Kidney epithelial cell (primary cell): ENCODE measurements around the gene PGBD5. TPM values are rescaled to one million over a fixed set of nuclear protein-coding genes. Genes with fewer than 3 reads are reported as not detected.

Experiments
- DNase-seq: peaks from one replicate; pipeline ENCODE4 v3.0.0-alpha.2; 2010; ENCODE audit warnings: low read depth
- H3K27me3 ChIP-seq: 2 replicates; pipeline ENCODE4 v1.6.0; 2011; ENCODE audit warnings: low read length; ENCODE audit not compliant: control insufficient read depth, insufficient read depth
- H3K36me3 ChIP-seq: 2 replicates; pipeline ENCODE4 v1.5.1; 2011; ENCODE audit warnings: low read length; ENCODE audit not compliant: control insufficient read depth, insufficient read depth
- H3K4me3 ChIP-seq: 2 replicates; pipeline ENCODE4 v1.5.1; 2011; ENCODE audit warnings: low read depth, mild to moderate bottlenecking, control low read depth, low read length
- total RNA-seq: library from RNA; depleted of rRNA; stranded (reverse); fragments of >200 nt; gene quantifications from 2 replicates; pipeline ENCODE4 v1.2.3, GENCODE V29; 2015
- TF ChIP-seq, protein P1 (sequence below): IDR thresholded peaks from 2 replicates; pipeline ENCODE4 v1.5.1; 2011; ENCODE audit warnings: mild to moderate bottlenecking, moderate library complexity, low read length, control low read depth, inconsistent platforms; ENCODE audit not compliant: insufficient read depth, poor library complexity, severe bottlenecking

PGBD5 gene
- total RNA-seq, 1 donor from 2014 or later: 54.0 TPM

DNA sequence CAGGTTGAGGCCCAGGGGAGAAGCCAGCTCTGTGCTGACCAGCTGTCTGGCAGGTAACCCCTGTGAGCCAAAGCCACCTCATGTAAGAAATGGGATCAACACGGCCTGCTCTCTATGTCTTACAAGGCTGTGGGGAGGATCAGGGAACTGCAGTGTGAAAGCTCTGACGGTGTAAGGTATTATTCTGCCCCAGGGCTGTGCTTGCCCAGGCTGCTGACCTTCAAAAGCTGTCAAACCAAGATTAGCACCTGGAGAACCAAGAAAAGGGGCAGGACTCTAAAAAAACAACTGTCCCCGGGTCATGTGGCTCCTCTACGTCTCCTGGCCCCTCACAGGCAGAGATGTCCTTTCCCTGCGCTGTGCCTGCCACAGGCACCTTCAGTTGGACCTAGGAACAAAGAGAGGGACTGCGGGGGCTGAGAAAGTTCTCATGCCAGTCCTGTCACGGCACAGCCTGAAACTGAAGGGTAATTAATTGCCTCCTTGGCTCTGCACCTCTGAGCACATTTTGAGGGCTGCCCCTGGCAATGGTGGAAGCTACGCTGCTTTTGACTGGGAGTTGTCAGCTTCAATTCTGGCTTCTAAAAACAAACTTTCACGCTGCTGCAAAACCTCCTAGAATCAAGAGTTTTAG is 77.6 kb downstream of the PGBD5 start:
- no peak overlapping the region for H3K4me3 ChIP-seq
- no peak for DNase-seq
- no peaks in the 10 kb centered on the region for H3K36me3 ChIP-seq
- TF ChIP-seq, protein P1, sequence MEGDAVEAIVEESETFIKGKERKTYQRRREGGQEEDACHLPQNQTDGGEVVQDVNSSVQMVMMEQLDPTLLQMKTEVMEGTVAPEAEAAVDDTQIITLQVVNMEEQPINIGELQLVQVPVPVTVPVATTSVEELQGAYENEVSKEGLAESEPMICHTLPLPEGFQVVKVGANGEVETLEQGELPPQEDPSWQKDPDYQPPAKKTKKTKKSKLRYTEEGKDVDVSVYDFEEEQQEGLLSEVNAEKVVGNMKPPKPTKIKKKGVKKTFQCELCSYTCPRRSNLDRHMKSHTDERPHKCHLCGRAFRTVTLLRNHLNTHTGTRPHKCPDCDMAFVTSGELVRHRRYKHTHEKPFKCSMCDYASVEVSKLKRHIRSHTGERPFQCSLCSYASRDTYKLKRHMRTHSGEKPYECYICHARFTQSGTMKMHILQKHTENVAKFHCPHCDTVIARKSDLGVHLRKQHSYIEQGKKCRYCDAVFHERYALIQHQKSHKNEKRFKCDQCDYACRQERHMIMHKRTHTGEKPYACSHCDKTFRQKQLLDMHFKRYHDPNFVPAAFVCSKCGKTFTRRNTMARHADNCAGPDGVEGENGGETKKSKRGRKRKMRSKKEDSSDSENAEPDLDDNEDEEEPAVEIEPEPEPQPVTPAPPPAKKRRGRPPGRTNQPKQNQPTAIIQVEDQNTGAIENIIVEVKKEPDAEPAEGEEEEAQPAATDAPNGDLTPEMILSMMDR: no peak
- no peaks in the 10 kb centered on the region for H3K27me3 ChIP-seq

DNA sequence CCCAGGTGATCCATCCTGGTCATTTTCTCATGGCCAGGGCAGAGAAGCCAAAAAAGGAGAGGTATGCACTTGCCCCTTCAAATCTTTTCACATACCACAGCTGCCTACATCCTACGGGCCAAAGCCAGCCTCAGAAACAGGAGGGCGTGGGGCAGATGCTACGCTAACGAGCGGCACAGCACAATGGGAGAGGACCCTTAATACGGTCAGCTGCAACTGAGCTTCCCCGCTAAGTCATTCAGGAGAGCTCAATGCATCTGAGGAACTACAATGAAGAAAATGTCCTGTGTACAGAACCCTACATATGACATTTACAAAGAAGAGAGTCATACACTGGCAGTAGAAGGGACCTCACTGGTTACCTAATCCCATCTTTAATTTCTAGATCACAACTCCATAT is 78.2 kb downstream of the PGBD5 start:
- no peak for DNase-seq
- TF ChIP-seq, protein P1: no peak
- no peak overlapping the region for H3K4me3 ChIP-seq
- no peaks in the 10 kb centered on the region for H3K27me3 ChIP-seq
- no peaks in the 10 kb centered on the region for H3K36me3 ChIP-seq

DNA sequence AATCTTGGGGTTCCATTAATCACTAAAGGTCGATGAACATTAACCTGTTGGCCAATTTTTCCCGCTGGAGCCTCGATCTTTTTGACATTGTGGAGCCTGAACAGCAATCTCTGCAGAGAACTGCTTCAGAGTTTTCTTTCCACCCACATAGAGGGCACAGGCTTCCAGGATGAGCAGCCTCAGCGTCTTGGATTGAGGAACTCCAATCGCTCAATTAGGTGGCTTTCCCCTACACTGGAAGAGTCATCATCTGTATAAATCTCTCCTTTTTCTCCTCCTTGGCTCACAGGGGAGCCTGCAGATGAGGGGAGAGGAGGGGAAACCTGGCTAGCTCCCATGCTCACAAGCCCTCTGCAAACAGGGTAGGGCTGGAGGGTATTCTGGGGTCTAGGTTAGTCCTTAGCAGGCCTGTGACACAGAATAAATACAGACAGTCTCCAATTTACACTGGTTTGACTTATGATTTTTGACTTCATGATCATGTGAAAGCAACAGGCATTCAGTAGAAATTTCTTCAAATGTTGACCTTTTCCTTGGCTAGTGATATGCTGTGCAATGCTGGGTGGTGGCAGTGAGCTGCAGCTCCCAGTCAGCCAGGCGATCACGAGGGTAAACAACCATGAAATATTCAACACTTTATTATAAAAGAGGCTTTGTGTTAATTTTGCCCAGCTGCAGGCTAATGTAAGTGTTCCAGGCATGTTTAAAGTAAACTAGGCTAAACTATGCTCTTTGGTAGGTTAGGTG is 80.8 kb downstream of the PGBD5 start:
- no peaks in the 10 kb centered on the region for H3K36me3 ChIP-seq

DNA sequence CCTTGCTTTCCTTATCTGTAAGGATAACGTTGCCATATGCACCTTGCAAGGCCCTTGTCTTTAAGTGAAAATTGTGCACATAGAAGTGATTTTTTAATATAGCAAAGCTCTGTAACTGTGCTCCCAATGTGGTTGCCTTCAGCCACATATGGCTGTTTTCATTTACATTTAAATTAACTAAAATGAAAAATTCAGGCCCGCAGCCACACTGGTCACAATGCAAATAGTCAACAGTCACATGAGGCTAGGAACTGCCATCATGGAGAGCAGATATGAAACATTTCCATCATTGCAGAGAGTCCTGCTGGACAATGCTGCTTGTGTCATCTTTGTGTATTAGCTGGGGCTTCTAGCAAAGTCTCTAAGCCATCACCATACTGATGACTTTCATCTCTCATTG is 83.4 kb downstream of the PGBD5 start:
- Histone ChIP-seq H3K27me3 (no peaks in the 10 kb centered on the region), H3K36me3 (no peaks in the 10 kb centered on the region), H3K4me3 (no peak overlapping the region)
- DNase-seq: no peak
- TF ChIP-seq, protein P1: no peak

More for the DNA sequence above, 80.8 kb downstream of the PGBD5 start:
- DNase-seq: no peak
- Histone ChIP-seq H3K4me3 (no peak overlapping the region), H3K27me3 (no peaks in the 10 kb centered on the region)
- TF ChIP-seq, protein P1: no peak

DNA sequence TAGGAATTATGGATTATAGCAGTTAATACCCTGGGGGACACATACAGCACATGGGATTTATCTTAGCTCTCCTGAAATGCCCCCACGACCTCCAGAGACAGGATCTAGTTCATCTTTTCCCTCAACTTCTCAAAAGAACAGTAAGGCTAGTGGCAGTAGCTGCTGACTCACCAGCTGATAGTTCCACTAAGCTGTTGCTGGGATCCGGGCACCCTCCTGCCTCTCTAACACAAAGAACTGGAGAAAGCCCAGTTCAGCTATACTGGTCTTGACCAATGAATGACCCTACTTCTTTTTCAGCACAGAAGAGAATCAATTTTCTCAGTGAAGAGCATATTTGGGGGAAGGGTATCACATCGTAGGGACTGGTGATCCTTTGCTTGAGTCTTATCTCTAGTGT is 84.1 kb downstream of the PGBD5 start:
- DNase-seq: no peak
- H3K36me3 ChIP-seq: no peaks in the 10 kb centered on the region
- H3K4me3 ChIP-seq: no peak overlapping the region
- TF ChIP-seq, protein P1: no peak
- no peaks in the 10 kb centered on the region for H3K27me3 ChIP-seq
